SK-N-SH (cell line): ENCODE data around the gene IFT74. TPM values are rescaled to one million over a fixed set of nuclear protein-coding genes. Genes with fewer than 3 reads are reported as not detected.

ENCODE experiments used
- CTCF ChIA-PET: fragments of 300-600, 350-600 bp; formaldehyde crosslinking; extraction: SDS; loops from one replicate; lab custom pipeline; 2021; lab: Yijun Ruan, JAX
- POLR2A ChIA-PET: fragments of 350-600 bp; sonication (Branson Sonifier 250); formaldehyde crosslinking; extraction: SDS; loops from one replicate; lab custom pipeline; 2020; ENCODE audit warnings: antibody characterized with exemption, inconsistent platforms; lab: Yijun Ruan, JAX
- DNase-seq: peaks from one replicate; pipeline ENCODE4 v3.0.0; 2012
- H2AFZ ChIP-seq: fragments of 200-600 bp; sonication (generic); 2 replicates; pipeline ENCODE4 v1.8.1; 2016; ENCODE audit warnings: antibody characterized with exemption, mild to moderate bottlenecking, low read depth
- H3F3A ChIP-seq: fragments of 200-600 bp; sonication (generic); replicated peaks from 2 replicates; pipeline ENCODE3; 2016; ENCODE audit warnings: antibody characterized with exemption, mild to moderate bottlenecking; ENCODE audit not compliant: insufficient read depth
- H3K27ac ChIP-seq, 2 experiments: fragments of 200-500 bp in 1 of 2; fragments of 200-600 bp in 1 of 2; sonication (Bioruptor generic) in 1 of 2; sonication (generic), shearing (Covaris generic) in 1 of 2; 2 replicates each; pipeline versions ENCODE4 v1.5.1 to v1.6.1; 2014 to 2016; ENCODE audit warnings: low read depth in 2 of 2, inconsistent platforms in 1 of 2, low read length in 1 of 2, mild to moderate bottlenecking in 1 of 2, mixed read lengths in 1 of 2
- H3K27me3 ChIP-seq: fragments of 200-600 bp; sonication (generic), shearing (Covaris generic); 2 replicates; pipeline ENCODE4 v1.6.1; 2016; ENCODE audit warnings: mixed run types; ENCODE audit not compliant: insufficient read depth
- H3K36me3 ChIP-seq, 2 experiments: fragments of 200-500 bp in 1 of 2; fragments of 200-600 bp in 1 of 2; sonication (Bioruptor generic) in 1 of 2; sonication (generic) in 1 of 2; replicated peaks in 1 of 2; 2 replicates each; pipeline versions ENCODE3 to v1.5.1; 2014 to 2016; ENCODE audit warnings: low read length in 1 of 2, mild to moderate bottlenecking in 1 of 2; ENCODE audit not compliant: insufficient read depth in 2 of 2, control insufficient read depth in 1 of 2
- H3K4me1 ChIP-seq, 2 experiments: fragments of 200-500 bp in 1 of 2; fragments of 200-600 bp in 1 of 2; sonication (Bioruptor generic) in 1 of 2; sonication (generic), shearing (Covaris generic) in 1 of 2; 2 replicates each; pipeline versions ENCODE4 v1.5.1 to v1.6.1; 2014 to 2016; ENCODE audit warnings: low read depth in 1 of 2, low read length in 1 of 2, mixed run types in 1 of 2; ENCODE audit not compliant: insufficient read depth in 2 of 2, control insufficient read depth in 1 of 2
- H3K4me2 ChIP-seq: fragments of 200-600 bp; sonication (generic), shearing (Covaris generic); 2 replicates; pipeline ENCODE4 v1.6.1; 2017; ENCODE audit warnings: mixed run types
- H3K4me3 ChIP-seq, 2 experiments: fragments of 200-500 bp in 1 of 2; fragments of 200-600 bp in 1 of 2; sonication (Bioruptor generic) in 1 of 2; sonication (generic), shearing (Covaris generic) in 1 of 2; 2 replicates each; pipeline versions ENCODE4 v1.5.1 to v1.8.1; 2014 to 2016; ENCODE audit warnings: low read depth in 2 of 2, inconsistent platforms in 1 of 2, low read length in 1 of 2, mild to moderate bottlenecking in 1 of 2, mixed read lengths in 1 of 2, moderate library complexity in 1 of 2
- H3K79me2 ChIP-seq: fragments of 200-600 bp; sonication (generic); 2 replicates; pipeline ENCODE4 v1.8.1; 2017; ENCODE audit warnings: mild to moderate bottlenecking; ENCODE audit not compliant: insufficient read depth
- H3K9ac ChIP-seq: fragments of 200-600 bp; sonication (generic); 2 replicates; pipeline ENCODE4 v1.6.1; 2017; ENCODE audit warnings: mixed run types
- H3K9me2 ChIP-seq: fragments of 200-600 bp; sonication (generic); 2 replicates; pipeline ENCODE4 v1.6.1; 2017; ENCODE audit warnings: mixed run types
- H3K9me3 ChIP-seq: fragments of 200-600 bp; sonication (generic); 2 replicates; pipeline ENCODE4 v1.6.1; 2017; ENCODE audit warnings: mixed run types, mild to moderate bottlenecking, moderate library complexity
- H4K20me1 ChIP-seq: fragments of 200-600 bp; sonication (generic); 2 replicates; pipeline ENCODE4 v1.6.1; 2017; ENCODE audit warnings: mild to moderate bottlenecking, mixed run types; ENCODE audit not compliant: insufficient read depth
- ELF1 ChIP-seq: IDR thresholded peaks from 2 replicates; pipeline ENCODE4 v1.4.0; 2012
- FOXJ3 ChIP-seq: sonication (generic); formaldehyde crosslinking; IDR thresholded peaks from 2 replicates; pipeline ENCODE4 v1.5.1; 2020; ENCODE audit warnings: mild to moderate bottlenecking, missing genetic modification reagents
- FOXM1 ChIP-seq: IDR thresholded peaks from 2 replicates; pipeline ENCODE4 v1.4.0; 2012; ENCODE audit warnings: low read depth, mild to moderate bottlenecking
- GABPA ChIP-seq: IDR thresholded peaks from 2 replicates; pipeline ENCODE4 v1.4.0; 2012; ENCODE audit warnings: low read depth, mild to moderate bottlenecking
- NFIC ChIP-seq: IDR thresholded peaks from 2 replicates; pipeline ENCODE4 v1.4.0; 2012; ENCODE audit warnings: borderline replicate concordance
- PBX3 ChIP-seq: IDR thresholded peaks from 2 replicates; pipeline ENCODE4; 2012
- POLR2AphosphoS5 ChIP-seq: IDR thresholded peaks from 2 replicates; pipeline ENCODE4 v1.6.1; 2012; ENCODE audit warnings: low read depth, low read length
- RCOR1 ChIP-seq: fragments of 150-350 bp; IDR thresholded peaks from 2 replicates; pipeline ENCODE4 v1.6.1; 2017; ENCODE audit warnings: antibody characterized with exemption, low read length
- REST ChIP-seq: IDR thresholded peaks from 2 replicates; pipeline ENCODE4 v1.6.1; 2012; ENCODE audit warnings: mild to moderate bottlenecking, low read depth, low read length, moderate library complexity
- RFX5 ChIP-seq: IDR thresholded peaks from 2 replicates; pipeline ENCODE4 v1.6.1; 2012; ENCODE audit warnings: mild to moderate bottlenecking, improper control_type of control experiment, low read length
- RXRA ChIP-seq: IDR thresholded peaks from 2 replicates; pipeline ENCODE4 v1.4.0; 2012; ENCODE audit warnings: low read depth, mild to moderate bottlenecking, borderline replicate concordance
- TAF1 ChIP-seq: IDR thresholded peaks from 2 replicates; pipeline ENCODE4 v1.6.1; 2012; ENCODE audit warnings: low read depth, mild to moderate bottlenecking, low read length, moderate library complexity, borderline replicate concordance
- TEAD4 ChIP-seq: IDR thresholded peaks from 2 replicates; pipeline ENCODE4 v1.4.0; 2012; ENCODE audit warnings: mild to moderate bottlenecking, borderline replicate concordance; ENCODE audit not compliant: insufficient read depth
- USF1 ChIP-seq: IDR thresholded peaks from 2 replicates; pipeline ENCODE4 v1.4.0; 2012; ENCODE audit warnings: low read depth, borderline replicate concordance
- USF2 ChIP-seq: fragments of 150-350 bp; IDR thresholded peaks from 2 replicates; pipeline ENCODE4 v1.6.1; 2017; ENCODE audit warnings: antibody characterized with exemption, low read length, low read depth, borderline replicate concordance
- YY1 ChIP-seq: IDR thresholded peaks from 2 replicates; pipeline ENCODE4 v1.4.0; 2012; ENCODE audit warnings: low read depth, mild to moderate bottlenecking
- ZBTB33 ChIP-seq: IDR thresholded peaks from 2 replicates; pipeline ENCODE4 v1.4.0; 2012; ENCODE audit warnings: low read depth, borderline replicate concordance
- WGBS: methylation state at CpG from one replicate; pipeline ENCODE4 v1.1.6; 2017; ENCODE audit warnings: low lambda C conversion rate; 5-methylcytosine and 5-hydroxymethylcytosine counted together
- polyA plus RNA-seq, 3 experiments: library from polyadenylated mRNA; depleted of rRNA; stranded (reverse); fragments of >200 nt; gene quantifications; 2 replicates each; pipeline ENCODE4 v1.2.3, GENCODE V29; 2012

IFT74 gene
- polyA plus RNA-seq, 1 of the 3 experiments (the other 2 are of a cell fraction) = 6.3 TPM

- Histone ChIP-seq H3K4me3 (no peak overlapping the region), H2AFZ (no peak overlapping the region), H3F3A (no peaks in the 10 kb centered on the region), H3K4me1 (no peaks in the 10 kb centered on the region), H4K20me1 (no peaks in the 10 kb centered on the region), H3K27ac (no peak overlapping the region), H3K4me2 (no peak overlapping the region), H3K9me2 (no peaks in the 10 kb centered on the region), H3K9ac (no peak overlapping the region), H3K9me3 (peaks cover 6% of the 10 kb centered on the region; the same call in 1 of the 2 replicates), H3K36me3 (peaks cover 6 to 17% of the 10 kb centered on the region in 2 experiments), H3K79me2 (peaks cover 24% of the 10 kb centered on the region), H3K27me3 (no peaks in the 10 kb centered on the region)
- ChIA-PET POLR2A (interaction anchor here (1.5 kb wide), 1 partner anchor 18 kb away, joined by 3 read pairs; no protein-coding TSS in a partner anchor), CTCF (interaction anchor here (0.6 to 1.1 kb wide), 2 partner anchors 10 to 81 kb away, joined by 3 read pairs; partner anchors contain the start of gene CAAP1)
- TF ChIP-seq NFIC (no peak), TAF1 (no peak), PBX3 (no peak), RFX5 (no peak), USF2 (no peak), FOXM1 (no peak), ELF1 (no peak), GABPA (no peak), RCOR1 (no peak), YY1 (no peak), RXRA (no peak), TEAD4 (no peak), ZBTB33 (no peak), REST (no peak), USF1 (no peak), FOXJ3 (no peak), POLR2AphosphoS5 (no peak)
- 85% methylated on average over 5 of the region's 5 CpGs for WGBS
- no peak for DNase-seq
Observed at GRCh38 chr9:26973989-26974388, 17.8 kb downstream of the IFT74 start.
